ENCODE measurements around the gene TMCC1.
"Not testable (repeated sequence)": the region's sequence is repeated elsewhere in the genome, so short reads cannot be mapped to it uniquely, and the experiment has no call there.

TMCC1 gene

DNA sequence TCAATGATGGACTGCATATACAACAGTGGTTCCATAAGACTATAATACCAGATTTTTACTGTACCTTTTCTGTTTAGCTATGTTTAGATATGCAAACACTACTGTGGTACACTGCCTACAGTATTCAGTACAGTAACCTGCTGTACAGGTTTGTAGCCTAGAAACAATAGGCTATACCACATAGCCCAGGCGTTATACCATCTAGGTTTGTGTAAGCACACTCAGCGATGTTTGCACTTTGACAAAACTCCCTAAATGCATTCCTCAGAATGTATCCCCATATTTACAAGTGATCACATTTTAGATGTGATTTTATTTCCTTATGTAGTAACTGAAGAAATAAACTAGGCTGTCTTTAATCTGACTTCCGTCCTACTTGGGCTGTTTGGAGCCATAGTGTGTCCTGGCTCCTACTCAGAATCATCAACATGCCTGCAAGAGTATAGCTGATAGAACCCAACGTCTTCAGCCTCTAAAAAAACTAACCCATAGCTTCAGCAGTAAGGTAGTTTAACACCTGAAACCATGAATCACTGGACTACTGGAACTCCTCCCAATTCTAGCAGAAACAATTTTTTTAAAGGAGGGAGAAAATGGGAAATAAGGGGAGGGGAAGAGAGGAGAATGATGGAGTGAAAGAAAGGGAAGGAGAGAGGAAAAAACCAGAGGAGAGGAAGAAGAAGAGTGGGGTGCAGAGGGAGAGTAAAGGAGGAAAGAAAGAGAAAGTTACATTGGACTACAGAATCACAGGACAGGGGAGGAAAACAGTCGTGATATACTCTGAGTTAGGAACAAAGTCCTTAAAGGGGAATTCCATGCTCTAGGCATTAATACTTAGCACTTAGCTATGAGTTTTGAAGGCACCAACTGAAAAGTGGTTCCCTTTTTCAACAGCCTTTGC, 219.4 kb downstream of the TMCC1 start:
- no peak for DNase-seq

DNA sequence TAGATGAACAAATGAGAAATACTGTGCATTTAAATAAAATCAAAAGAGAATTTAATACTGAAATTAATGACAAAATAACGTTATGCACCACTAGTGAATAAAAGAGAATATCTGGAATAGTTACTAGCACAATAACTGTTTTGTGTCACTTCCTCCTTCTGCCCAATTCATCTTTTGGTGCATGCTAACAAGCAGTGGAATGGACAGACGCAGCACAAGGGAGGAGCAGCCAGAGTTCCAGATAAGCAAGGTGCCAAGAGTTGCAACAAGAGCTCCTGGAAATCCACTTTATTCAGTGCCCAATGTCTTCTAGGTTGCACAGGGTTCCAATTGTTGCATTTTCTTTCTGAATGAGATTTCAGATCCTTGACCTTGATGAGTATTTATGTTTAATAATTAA, 220.5 kb downstream of the TMCC1 start:
- no peak for DNase-seq

GRCh38 chr3:129672412-129672811, 221.1 kb downstream of the TMCC1 start:
- no peak for DNase-seq

GRCh38 chr3:129665024-129665768, 228.3 kb downstream of the TMCC1 start:
- no peak for DNase-seq

- no peak for DNase-seq
Measured at GRCh38 chr3:129663930-129664646, 229.4 kb downstream of the TMCC1 start.

DNA sequence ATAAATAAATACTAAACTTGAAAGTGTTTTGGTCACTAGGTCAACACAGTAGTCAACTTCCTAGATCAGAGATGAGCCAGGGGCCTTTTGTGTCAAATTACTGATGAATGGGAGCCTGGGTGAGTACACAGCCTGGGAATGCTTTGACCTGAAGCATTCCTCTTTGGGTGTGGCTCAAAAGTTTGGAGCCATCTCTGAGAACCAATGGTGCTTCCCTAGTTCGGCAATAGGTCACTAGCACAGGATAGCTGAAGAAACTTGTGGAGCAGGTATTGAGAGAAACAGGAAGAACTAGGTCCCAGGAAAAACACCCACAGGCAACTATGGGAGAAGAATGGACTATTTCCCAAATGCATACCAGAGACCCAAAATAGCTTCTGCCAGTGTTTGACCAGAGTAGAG, 230.5 kb downstream of the TMCC1 start:
- DNase-seq, result no peak

DNA sequence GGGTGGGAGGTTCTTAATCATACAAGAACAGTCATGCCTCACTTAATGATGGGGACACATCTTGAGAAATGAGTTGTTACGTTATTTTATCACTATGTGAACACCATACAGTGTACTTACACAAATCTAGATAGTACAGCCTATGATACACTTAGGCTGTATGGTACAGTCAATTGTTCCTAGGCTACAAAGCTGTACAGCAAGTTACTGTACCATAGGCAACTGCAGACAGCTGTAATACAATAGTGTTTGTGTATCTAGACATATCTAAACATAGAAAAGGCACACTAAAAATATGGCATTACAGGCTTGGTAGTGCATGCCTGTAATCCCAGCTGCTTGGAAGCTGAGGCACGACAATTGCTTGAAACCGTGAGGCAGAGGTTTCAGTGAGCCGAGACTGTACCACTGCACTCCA, 231.3 kb downstream of the TMCC1 start:
- DNase-seq, result no peak

DNA sequence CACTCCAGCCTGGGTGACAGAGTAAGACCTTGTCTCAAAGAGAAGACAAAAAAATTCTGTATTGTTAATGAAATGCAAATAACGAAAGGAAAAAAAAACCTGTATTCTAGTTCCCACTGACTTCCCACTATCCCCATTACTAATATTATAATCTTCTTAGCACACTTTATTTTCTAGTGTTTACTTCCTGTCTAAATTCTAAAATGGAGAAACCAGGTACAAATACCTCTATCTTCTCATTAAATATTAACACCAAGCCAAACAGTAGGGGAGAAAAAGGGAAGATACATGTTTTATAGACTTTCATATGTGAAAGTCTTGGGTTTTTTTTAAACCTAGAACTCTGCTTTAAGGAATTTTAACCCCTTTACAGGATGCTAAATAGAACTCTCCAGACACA, 231.7 kb downstream of the TMCC1 start:
- no peak for DNase-seq

DNA sequence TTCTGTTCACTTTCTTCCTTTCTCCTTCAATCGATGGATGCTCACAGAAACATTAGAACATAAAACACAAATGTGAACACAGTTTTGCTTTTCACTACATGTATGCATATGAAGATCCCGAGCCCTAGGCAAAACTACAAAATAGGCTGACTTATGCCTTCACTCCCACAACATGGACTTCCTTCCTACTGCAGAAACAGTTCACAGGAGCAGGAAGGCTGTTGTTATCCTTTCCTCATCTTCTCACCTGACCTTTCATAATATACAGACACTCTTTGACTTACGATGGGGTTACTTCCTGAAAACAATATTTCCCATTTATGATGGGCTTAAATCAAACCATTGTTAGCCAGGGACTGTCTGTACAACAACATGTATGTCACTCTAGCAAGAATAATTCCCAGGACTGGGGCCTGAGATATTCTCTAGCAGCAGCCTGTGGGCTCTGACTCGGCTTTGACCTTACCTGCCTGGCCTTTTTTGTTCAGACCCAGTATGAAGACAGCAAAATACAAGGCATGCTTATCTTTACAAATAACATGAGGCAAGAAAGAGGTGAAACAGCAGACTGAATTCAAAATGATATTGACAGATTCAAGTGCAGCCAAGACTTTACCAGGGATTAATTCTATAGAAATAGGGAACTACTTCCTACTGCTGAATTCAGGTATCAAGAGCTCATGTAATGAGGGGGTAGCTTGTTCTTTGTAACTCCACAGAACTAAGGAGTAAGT, 235.2 kb downstream of the TMCC1 start:
- DNase-seq, result no peak

DNA sequence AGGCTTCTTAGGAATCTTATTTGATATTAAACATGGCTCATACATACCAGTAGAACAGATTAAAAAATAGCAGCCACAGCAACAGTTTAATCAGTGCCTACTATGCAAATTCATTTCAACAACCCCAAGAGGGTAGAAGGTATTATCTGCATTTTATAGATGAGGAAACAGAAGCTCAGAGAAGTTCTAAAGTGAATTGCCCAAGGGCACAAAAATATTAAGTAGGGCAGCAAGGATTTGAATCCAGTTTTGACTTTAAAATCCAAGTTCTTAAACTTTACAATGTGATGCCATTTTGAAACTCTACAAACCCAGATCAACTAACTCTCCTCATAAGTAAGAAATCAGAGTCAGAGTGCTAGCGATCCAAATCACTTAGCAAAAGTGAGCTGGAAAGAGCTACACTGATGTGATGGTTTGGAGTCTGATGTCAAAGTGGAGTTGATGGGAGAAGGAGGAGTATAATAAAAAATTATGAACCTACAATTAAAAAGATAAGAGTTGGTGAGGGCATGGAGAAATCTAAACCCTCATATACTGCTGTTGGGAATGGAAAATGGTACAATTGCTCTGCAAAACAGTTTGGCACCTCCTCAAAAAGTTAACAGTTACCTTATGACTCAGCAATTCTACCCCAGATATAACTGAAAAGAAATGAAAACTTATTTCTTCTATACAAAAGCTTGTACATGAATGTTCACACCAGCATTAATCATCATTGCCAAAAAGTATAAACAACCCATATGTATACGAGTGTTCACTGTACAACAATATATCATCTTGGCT, 236.1 kb downstream of the TMCC1 start:
- no peak for DNase-seq

DNA sequence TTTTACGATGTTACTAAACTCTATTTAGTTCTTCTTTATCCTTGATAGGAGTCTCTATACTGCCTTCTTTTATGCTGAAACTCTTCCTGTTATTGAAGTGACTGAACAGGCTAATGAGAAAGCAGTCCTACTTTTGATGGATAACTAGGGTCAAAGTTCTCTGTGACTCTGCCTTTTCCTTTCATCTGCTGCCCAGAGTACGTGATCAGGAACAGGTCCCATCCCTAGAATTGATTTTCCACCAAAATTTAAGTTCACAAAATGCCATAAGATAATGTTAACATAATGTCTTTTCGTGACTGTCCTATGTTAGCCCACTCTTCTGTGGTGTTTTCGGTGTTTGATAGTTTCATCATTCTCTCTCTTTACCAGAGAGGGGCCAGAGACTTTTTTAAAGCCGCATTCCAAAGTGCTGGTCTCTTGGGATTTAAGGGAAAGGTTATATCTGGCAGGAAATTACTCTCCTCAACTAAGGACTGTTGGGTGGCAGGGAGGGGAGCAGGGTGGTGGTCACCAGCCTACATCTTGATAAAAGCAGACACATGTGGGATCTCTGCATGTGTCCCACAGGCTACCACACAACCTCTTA, 236.8 kb downstream of the TMCC1 start:
- DNase-seq, result no peak

GRCh38 chr3:129655291-129655700, 238.2 kb downstream of the TMCC1 start:
- no peak for DNase-seq

DNA sequence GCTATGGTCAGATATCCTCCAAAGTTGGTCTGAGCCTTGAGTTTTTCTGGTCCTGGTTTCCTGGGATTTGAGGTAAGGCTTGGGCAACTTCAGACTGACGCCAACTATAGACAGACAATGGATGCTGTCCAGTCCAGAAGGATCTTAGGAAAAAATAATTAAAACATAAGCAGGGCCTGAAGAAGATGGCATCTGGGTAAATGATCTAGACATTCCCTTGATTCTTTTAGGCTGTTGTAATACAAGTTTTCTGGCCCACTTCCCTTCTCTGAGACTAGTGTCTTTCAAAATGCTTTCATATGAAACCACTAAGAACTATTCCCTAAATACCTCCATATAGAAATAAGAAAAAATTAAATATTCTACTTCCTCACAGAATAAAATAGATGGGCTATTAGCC, 239.4 kb downstream of the TMCC1 start:
- DNase-seq, result no peak

GRCh38 chr3:129653019-129653418, 240.5 kb downstream of the TMCC1 start:
- no peak for DNase-seq

DNA sequence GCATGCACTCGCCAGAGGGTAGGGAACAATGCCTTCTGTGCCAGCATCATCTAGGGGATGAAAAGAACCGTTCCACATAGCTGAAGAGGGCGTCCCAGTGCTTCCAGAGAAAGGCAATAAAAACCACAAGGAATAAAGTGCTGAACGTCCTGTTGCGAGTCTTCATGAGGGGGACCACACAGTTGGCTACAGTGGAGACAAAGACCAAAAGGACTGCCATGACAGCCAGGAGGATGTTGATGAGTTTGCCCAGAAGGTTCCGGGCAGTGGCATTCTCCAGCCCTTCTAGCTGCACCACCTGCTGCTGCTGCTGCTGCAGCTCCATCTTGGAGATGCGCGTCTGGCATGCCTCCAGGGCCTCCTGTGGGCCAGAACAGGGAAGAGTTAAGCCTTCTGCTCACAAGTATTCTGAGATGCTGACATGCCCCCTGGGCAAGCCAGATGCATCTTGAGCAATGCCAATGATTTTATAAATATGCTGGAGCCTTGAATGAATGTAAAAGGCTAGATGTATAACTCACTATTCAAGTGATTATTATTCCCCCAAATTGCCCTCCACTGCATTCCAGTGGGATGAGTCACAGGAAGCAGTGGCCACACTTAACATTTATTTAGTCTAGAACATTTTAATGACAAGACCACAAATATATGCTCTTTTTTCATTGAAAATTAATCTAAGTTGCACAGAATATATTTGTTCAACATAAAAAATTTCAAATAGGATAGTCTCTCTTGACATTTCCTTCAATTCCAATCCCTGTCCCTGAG, 241.9 kb downstream of the TMCC1 start:
- no peak for DNase-seq

DNA sequence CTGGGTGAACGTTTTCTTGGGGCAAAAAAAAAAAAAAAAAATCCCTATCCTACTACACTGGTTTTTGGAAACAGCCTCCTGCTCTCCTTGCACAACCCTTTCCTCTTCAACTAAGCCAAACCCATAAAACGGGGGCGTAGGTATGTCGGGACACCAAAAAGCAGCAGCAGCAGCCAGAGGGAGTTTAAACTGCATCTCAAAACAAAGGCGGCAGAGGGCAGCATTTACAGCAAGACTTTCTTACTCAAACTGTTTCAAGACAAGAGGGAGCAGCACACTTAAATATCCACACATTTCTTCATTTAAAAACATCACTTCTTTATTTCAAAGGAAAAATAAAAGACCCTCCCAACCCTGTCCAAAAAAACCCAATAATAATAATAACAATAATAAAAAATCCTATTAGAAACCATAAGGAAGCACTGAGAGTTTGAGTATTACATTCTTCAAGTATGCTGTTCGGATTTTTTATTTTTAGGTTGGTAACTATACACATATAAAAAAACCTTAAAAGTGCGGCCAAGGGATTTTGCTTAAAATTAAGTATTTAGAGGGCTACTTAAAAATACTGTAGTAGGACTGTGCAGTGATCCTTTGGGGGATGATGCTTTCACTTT, 243.1 kb downstream of the TMCC1 start:
- DNase-seq, result peak; percentile 23

DNA sequence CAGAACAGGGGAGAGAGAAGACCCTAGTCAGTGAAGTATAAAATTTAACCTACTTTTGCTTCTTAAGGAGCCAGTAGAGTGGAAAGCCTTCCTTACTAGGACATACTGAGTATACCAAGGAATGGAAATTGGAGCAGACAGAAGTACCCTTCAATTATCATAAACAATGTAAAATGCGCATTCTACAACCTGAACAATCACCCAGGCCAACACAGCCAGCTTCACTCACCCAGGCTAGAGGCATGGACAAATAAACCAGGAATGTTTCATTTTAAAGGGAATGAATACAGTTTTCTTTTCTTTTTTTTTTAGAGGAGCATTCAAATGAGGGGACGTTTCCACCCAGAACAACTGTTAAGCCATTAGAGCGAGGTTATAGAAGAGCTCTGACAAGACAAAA, 245.1 kb downstream of the TMCC1 start:
- no peak for DNase-seq

GRCh38 chr3:129645286-129645685, 248.2 kb downstream of the TMCC1 start:
- no peak for DNase-seq

GRCh38 chr3:129644836-129645235, 248.7 kb downstream of the TMCC1 start:
- DNase-seq, result no peak

- DNase-seq, result not testable (repeated sequence)
Measured at GRCh38 chr3:129641567-129642260, 251.8 kb downstream of the TMCC1 start.
